Vagina (tissue), 2 donors: ENCODE results near the gene TTC4.

ENCODE experiments used
- CTCF ChIP-seq, 3 experiments: fragments of 450-650 bp in 2 of 3; fragments of 200-600 bp in 1 of 3; sonication (generic) in 1 of 3; IDR thresholded peaks; one replicate each; pipeline ENCODE4 v1.5.1; 2017 to 2019; ENCODE audit warnings: antibody characterized with exemption in 3 of 3, mild to moderate bottlenecking in 2 of 3, moderate library complexity in 2 of 3
- POLR2A ChIP-seq, 2 donors: fragments of 450-650 bp; IDR thresholded peaks; one replicate each; pipeline ENCODE4 v1.6.1; 2017; ENCODE audit warnings: antibody characterized with exemption in 2 of 2, mild to moderate bottlenecking in 2 of 2, moderate library complexity in 2 of 2

- no peak for TF ChIP-seq CTCF (IDR thresholded peaks at IDR 0.05)
- TF ChIP-seq POLR2A (IDR thresholded peaks at IDR 0.05), result no peak
These were observed 59.3 kb downstream of the TTC4 start for GRCh38 chr1:54774820-54775498.
